Esophagus muscularis mucosa (tissue), 4 donors: ENCODE measurements around the gene GASK1A. TPM values are rescaled to one million over a fixed set of nuclear protein-coding genes. Genes with fewer than 3 reads are reported as not detected.
"Not testable (repeated sequence)": the region's sequence is repeated elsewhere in the genome, so short reads cannot be mapped to it uniquely, and the experiment has no call there.

Experiments used
- DNase-seq: peaks from one replicate; pipeline ENCODE4 v3.0.0-alpha.2; 2017; ENCODE audit errors: extremely low spot score
- H3K27ac ChIP-seq, 4 donors: fragments of 200-600 bp; sonication (generic); replicated peaks in 1 of 4; 1 replicate in 3 of 4; 2 replicates in 1 of 4; pipeline ENCODE4 v1.5.1; 2016 to 2019; ENCODE audit warnings: mild to moderate bottlenecking in 1 of 4
- H3K27me3 ChIP-seq, 4 donors: fragments of 200-600 bp; sonication (generic); one replicate each; pipeline versions ENCODE4 v1.5.1 to v1.6.0; 2016 to 2019
- H3K36me3 ChIP-seq, 4 donors: fragments of 200-600 bp; sonication (generic); one replicate each; pipeline ENCODE4 v1.5.1; 2016 to 2019
- H3K4me1 ChIP-seq, 4 donors: fragments of 200-600 bp; sonication (generic); one replicate each; pipeline ENCODE4 v1.5.1; 2016 to 2019
- H3K4me3 ChIP-seq, 4 donors: fragments of 200-600 bp; sonication (generic); 1 replicate in 2 of 4; 2 replicates in 2 of 4; pipeline ENCODE4 v1.5.1; 2016 to 2019; ENCODE audit warnings: mild to moderate bottlenecking in 4 of 4, moderate library complexity in 1 of 4
- H3K9me3 ChIP-seq, 4 donors: fragments of 200-600 bp; sonication (generic); 1 replicate in 3 of 4; 2 replicates in 1 of 4; pipeline ENCODE4 v1.5.1; 2016 to 2019
- EP300 ChIP-seq: sonication (generic); formaldehyde crosslinking; IDR thresholded peaks from one replicate; pipeline ENCODE4 v1.6.1; 2017; ENCODE audit warnings: antibody characterized with exemption
- POLR2A ChIP-seq: fragments of 450-650 bp; IDR thresholded peaks from one replicate; pipeline ENCODE4 v1.6.1; 2017; ENCODE audit warnings: antibody characterized with exemption, moderate library complexity, mild to moderate bottlenecking, low read depth
- POLR2AphosphoS5 ChIP-seq, 2 donors: sonication (generic); formaldehyde crosslinking; IDR thresholded peaks; one replicate each; pipeline ENCODE4 v1.6.1; 2017; ENCODE audit warnings: antibody characterized with exemption in 2 of 2
- WGBS: methylation state at CpG from one replicate; pipeline ENCODE4 v1.1.5; 2018; 5-methylcytosine and 5-hydroxymethylcytosine counted together
- intact Hi-C: fragments of 100-400 bp; cut with DNase I; formaldehyde crosslinking; loops from one replicate; pipeline ENCODE4 v1.15.1; 2023
- total RNA-seq, 4 donors: library from RNA; depleted of rRNA; stranded (reverse); fragments of >200 nt; gene quantifications; one replicate each; pipeline versions ENCODE4 v1.1.0 to v1.2.1, GENCODE V29; 2016
- TF ChIP-seq, protein P1 (sequence below), 3 experiments: fragments of 200-600 bp in 2 of 3; fragments of 450-650 bp in 1 of 3; sonication (generic) in 2 of 3; IDR thresholded peaks; one replicate each; pipeline ENCODE4 v1.5.1; 2017 to 2019; ENCODE audit warnings: antibody characterized with exemption in 3 of 3, mild to moderate bottlenecking in 2 of 3, moderate library complexity in 1 of 3

GASK1A gene
- total RNA-seq, 4 donors from 2014 or later: 10.2 to 22.1 (median 15.8) TPM

GRCh38 chr3:43061101-43061895, 82.2 kb downstream of the GASK1A start:
- Histone ChIP-seq H3K27ac (no peak overlapping the region), H3K4me3 (no peak overlapping the region), H3K4me1 (peaks cover 0 to 14% (median 0%) of the 10 kb centered on the region in 4 donors), H3K36me3 (no peaks in the 10 kb centered on the region), H3K9me3 (peaks cover 0 to 10% (median 4%) of the 10 kb centered on the region in 4 donors), H3K27me3 (no peaks in the 10 kb centered on the region)
- intact Hi-C loops: no loop called here
- DNase-seq: peak; percentile 82
- 80% methylated on average over 8 of the region's 8 CpGs for WGBS
- TF ChIP-seq, protein P1, sequence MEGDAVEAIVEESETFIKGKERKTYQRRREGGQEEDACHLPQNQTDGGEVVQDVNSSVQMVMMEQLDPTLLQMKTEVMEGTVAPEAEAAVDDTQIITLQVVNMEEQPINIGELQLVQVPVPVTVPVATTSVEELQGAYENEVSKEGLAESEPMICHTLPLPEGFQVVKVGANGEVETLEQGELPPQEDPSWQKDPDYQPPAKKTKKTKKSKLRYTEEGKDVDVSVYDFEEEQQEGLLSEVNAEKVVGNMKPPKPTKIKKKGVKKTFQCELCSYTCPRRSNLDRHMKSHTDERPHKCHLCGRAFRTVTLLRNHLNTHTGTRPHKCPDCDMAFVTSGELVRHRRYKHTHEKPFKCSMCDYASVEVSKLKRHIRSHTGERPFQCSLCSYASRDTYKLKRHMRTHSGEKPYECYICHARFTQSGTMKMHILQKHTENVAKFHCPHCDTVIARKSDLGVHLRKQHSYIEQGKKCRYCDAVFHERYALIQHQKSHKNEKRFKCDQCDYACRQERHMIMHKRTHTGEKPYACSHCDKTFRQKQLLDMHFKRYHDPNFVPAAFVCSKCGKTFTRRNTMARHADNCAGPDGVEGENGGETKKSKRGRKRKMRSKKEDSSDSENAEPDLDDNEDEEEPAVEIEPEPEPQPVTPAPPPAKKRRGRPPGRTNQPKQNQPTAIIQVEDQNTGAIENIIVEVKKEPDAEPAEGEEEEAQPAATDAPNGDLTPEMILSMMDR (IDR thresholded peaks at IDR 0.05): no peak
- TF ChIP-seq EP300: no peak
- no peak for TF ChIP-seq POLR2AphosphoS5 (IDR thresholded peaks at IDR 0.05)
- no peak for TF ChIP-seq POLR2A

GRCh38 chr3:43062040-43062563, 83.0 kb downstream of the GASK1A start:
- WGBS: 91% methylated on average over 5 of the region's 5 CpGs
- H3K4me3 ChIP-seq: no peak overlapping the region
- intact Hi-C loops: no loop called here
- no peaks in the 10 kb centered on the region for H3K36me3 ChIP-seq
- peaks cover 0 to 14% (median 0%) of the 10 kb centered on the region in 4 donors for H3K4me1 ChIP-seq
- TF ChIP-seq POLR2AphosphoS5 (IDR thresholded peaks at IDR 0.05) (no peak), POLR2A (no peak), EP300 (no peak)
- TF ChIP-seq, protein P1 (IDR thresholded peaks at IDR 0.05): no peak
- no peaks in the 10 kb centered on the region for H3K27me3 ChIP-seq
- no peak overlapping the region for H3K27ac ChIP-seq
- H3K9me3 ChIP-seq: peaks cover 0 to 10% (median 4%) of the 10 kb centered on the region in 4 donors
- peak; percentile 68 for DNase-seq

- WGBS: 69% methylated on average over 6 of the region's 8 CpGs
- peak; percentile 72 for DNase-seq
- no peaks in the 10 kb centered on the region for H3K27me3 ChIP-seq
- intact Hi-C loops: no loop called here
- TF ChIP-seq EP300 (no peak), POLR2A (no peak)
- H3K4me3 ChIP-seq: no peak overlapping the region
- no peaks in the 10 kb centered on the region for H3K36me3 ChIP-seq
- no peak overlapping the region for H3K27ac ChIP-seq
- H3K4me1 ChIP-seq: peaks cover 0 to 10% (median 0%) of the 10 kb centered on the region in 4 donors
- H3K9me3 ChIP-seq: peaks cover 0 to 10% (median 4%) of the 10 kb centered on the region in 4 donors
These were observed 83.5 kb downstream of the GASK1A start for GRCh38 chr3:43062564-43063040.

DNA sequence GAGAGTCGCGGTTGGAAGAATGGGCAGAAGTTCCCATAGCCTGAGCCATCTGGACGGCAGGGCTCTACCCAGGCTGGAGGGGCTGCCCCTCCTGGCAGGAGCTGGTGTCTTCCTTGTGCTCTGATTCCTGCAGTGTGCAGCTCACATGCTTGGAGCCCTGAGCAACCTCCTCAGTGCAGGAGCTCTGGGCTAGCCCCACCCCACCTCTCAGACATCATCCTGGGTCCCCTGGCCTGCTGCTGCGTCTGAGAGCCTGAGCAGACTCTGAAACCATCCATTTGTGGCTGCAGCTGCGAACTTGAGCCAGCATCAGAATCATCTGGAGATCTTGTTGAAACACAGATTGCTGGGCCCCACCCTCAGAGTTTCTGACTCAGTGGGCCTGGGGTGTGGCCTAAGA, 84.0 kb downstream of the GASK1A start:
- intact Hi-C loops: no loop called here
- Histone ChIP-seq H3K27me3 (no peaks in the 10 kb centered on the region), H3K36me3 (no peaks in the 10 kb centered on the region), H3K27ac (no peak overlapping the region), H3K9me3 (peaks cover 0 to 10% (median 4%) of the 10 kb centered on the region in 4 donors), H3K4me1 (peaks cover 0 to 10% (median 0%) of the 10 kb centered on the region in 4 donors), H3K4me3 (no peak overlapping the region)
- TF ChIP-seq POLR2A: no peak
- TF ChIP-seq, protein P1 (IDR thresholded peaks at IDR 0.05): no peak
- DNase-seq: peak; percentile 26
- WGBS: 93% methylated on average over 4 of the region's 5 CpGs

DNA sequence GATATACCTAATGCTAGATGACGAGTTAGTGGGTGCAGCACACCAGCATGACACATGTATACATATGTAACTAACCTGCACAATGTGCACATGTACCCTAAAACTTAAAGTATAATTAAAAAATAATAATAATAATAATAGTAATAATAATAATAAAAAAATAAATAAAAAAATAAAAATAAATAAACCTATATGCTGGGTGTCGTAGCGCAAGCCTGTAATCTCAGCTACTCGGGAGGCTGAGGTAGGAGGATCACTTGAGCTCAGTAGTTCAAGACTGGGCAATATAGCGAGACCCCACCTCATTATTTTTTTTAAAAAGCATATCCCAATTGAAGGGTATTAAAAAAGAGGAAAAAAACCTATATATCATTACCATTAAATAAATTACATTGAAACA, 91.6 kb downstream of the GASK1A start:
- intact Hi-C loops: not testable (repeated sequence)

More for the DNA sequence above, 91.6 kb downstream of the GASK1A start:
- not testable (repeated sequence) for H3K4me3 ChIP-seq, H3K27me3 ChIP-seq, H3K4me1 ChIP-seq, H3K36me3 ChIP-seq, H3K9me3 ChIP-seq, H3K27ac ChIP-seq, DNase-seq
- WGBS: 88% methylated on average over 5 of the region's 5 CpGs
